Femur (tissue), 1 donor: ENCODE data around the gene SLC38A3.

Experiments used
- DNase-seq: peaks from one replicate; pipeline ENCODE4 v3.0.0-alpha.2; 2017

Gene SLC38A3

DNA sequence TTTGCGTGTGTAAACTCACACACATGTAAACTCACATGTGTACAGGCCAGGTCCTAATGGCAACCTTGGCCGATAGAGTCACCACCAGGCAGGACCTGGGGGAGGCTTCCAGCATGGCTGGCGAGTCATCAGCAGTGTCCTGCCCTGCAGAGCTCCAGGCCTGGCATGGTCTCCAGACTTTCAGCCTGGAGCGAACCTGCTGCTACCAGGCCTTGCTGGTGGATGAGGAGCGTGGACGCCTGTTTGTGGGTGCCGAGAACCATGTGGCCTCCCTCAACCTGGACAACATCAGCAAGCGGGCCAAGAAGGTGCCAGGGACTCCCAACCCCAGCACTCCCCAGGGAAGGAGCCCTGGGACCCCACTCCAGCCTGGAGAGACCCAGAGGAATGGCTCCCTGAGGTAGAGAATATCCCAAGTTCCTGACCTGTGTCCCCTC lies 64.9 kb downstream of the SLC38A3 start:
- no peak for DNase-seq

DNA sequence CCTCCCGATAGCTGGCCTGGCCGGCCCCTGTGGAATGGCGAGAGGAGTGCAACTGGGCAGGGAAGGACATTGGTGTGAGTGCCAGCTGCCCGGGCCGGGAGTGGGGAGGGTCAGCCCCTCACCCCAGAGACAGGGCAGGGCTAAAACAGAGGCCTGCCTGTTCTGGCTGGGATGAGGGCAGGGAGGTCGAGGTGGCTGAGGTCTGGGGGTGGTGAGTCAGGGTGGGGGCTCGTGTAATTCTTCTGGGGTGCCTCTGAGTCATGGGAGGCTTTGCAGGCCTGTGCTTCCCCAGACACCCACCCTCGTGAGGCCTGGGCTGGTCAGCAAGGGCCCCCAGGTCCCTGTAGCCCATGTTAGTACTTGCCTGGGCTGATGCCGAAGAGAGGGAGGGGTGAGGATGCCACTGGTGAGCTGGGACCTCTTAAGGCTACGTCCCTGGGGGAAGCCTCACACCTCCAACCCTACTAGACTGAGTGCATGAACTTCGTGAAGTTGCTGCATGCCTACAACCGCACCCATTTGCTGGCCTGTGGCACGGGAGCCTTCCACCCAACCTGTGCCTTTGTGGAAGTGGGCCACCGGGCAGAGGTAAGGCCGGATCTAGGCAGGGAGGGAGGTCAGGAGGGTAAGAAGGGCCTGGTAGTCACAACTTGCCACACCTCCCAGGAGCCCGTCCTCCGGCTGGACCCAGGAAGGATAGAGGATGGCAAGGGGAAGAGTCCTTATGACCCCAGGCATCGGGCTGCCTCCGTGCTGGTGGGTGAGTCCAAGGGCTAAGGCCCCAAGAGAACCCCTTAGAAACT lies 65.6 kb downstream of the SLC38A3 start:
- DNase-seq, result no peak
